Measurements from ENCODE around the gene PLPPR2.
"Not testable (repeated sequence)": the region's sequence is repeated elsewhere in the genome, so short reads cannot be mapped to it uniquely, and the experiment has no call there.

Gene PLPPR2

GRCh38 chr19:11370744-11371143 lies 15.5 kb downstream of the PLPPR2 start:
- DNase-seq: no peak

GRCh38 chr19:11373166-11373884 lies 18.1 kb downstream of the PLPPR2 start:
- DNase-seq: peak in 50 of 56 donors; percentile 13 to 86 (median 66)

- DNase-seq: peak in 8 of 56 donors; percentile 13 to 51 (median 37)
Measured at GRCh38 chr19:11373885-11374432, 18.7 kb downstream of the PLPPR2 start.

- peak; percentile 80 to 100 (median 99) for DNase-seq
Measured at GRCh38 chr19:11374433-11375142, 19.4 kb downstream of the PLPPR2 start, which contains the start of gene SWSAP1. Gene SWSAP1 (plus strand): TSS chr19:11374666. CDS start chr19:11374681, 15 bp downstream.

- peak in 23 of 56 donors; percentile 9 to 54 (median 34) for DNase-seq
Measured at GRCh38 chr19:11375143-11375948, 20.1 kb downstream of the PLPPR2 start.

- peak in 8 of 56 donors; percentile 2 to 52 (median 18) for DNase-seq
Measured at GRCh38 chr19:11377237-11377636, 22.0 kb downstream of the PLPPR2 start.

- DNase-seq: no peak
Measured at GRCh38 chr19:11377756-11378155, 22.5 kb downstream of the PLPPR2 start.

- DNase-seq: peak in 31 of 56 donors; percentile 5 to 66 (median 26)
Measured at GRCh38 chr19:11378319-11379189, 23.3 kb downstream of the PLPPR2 start.

GRCh38 chr19:11379269-11379845 lies 24.1 kb downstream of the PLPPR2 start:
- not testable (repeated sequence) for DNase-seq

- no peak for DNase-seq
Measured at GRCh38 chr19:11379857-11380350, 24.7 kb downstream of the PLPPR2 start.

- DNase-seq: peak; percentile 52 to 96 (median 87)
Measured at GRCh38 chr19:11380653-11381537, 25.7 kb downstream of the PLPPR2 start.

- DNase-seq: peak in 6 of 56 donors; percentile 5 to 30 (median 20)
Measured at GRCh38 chr19:11382898-11383705, 27.9 kb downstream of the PLPPR2 start.

- no peak for DNase-seq
Measured at GRCh38 chr19:11383706-11384048, 28.4 kb downstream of the PLPPR2 start.

GRCh38 chr19:11384778-11385129 lies 29.5 kb downstream of the PLPPR2 start:
- DNase-seq: no peak

GRCh38 chr19:11387162-11388034 lies 32.2 kb downstream of the PLPPR2 start:
- peak in 1 of 56 donors; percentile 1 for DNase-seq

GRCh38 chr19:11390359-11390758 lies 35.1 kb downstream of the PLPPR2 start:
- DNase-seq: no peak
